HG02678 (cell line): ENCODE results near the gene GNAS-AS1.

ENCODE experiments used
- ATAC-seq: cut with Tn5 transposase; IDR thresholded peaks from one replicate; pipeline ENCODE4 v1.9.1; 2021; ENCODE audit warnings: mild to moderate bottlenecking, moderate library complexity; ENCODE audit not compliant: unreplicated experiment

The GNAS-AS1 gene

GRCh38 chr20:58888103-58888502 lies 37.4 kb upstream of the GNAS-AS1 start:
- ATAC-seq = no peak

GRCh38 chr20:58886546-58886945 lies 35.8 kb upstream of the GNAS-AS1 start:
- ATAC-seq = no peak

GRCh38 chr20:58884966-58885365 lies 34.3 kb upstream of the GNAS-AS1 start:
- ATAC-seq = no peak

- ATAC-seq = no peak
Measured at GRCh38 chr20:58883241-58883691, 32.6 kb upstream of the GNAS-AS1 start.

- ATAC-seq = no peak
Measured at GRCh38 chr20:58882704-58883089, 32.0 kb upstream of the GNAS-AS1 start.

GRCh38 chr20:58880994-58881752 lies 30.5 kb upstream of the GNAS-AS1 start:
- no peak for ATAC-seq

- ATAC-seq = no peak
Measured at GRCh38 chr20:58880441-58880840, 29.7 kb upstream of the GNAS-AS1 start.

- ATAC-seq = no peak
Measured at GRCh38 chr20:58878399-58878798, 27.7 kb upstream of the GNAS-AS1 start.

GRCh38 chr20:58877976-58878360 lies 27.3 kb upstream of the GNAS-AS1 start:
- no peak for ATAC-seq

GRCh38 chr20:58877050-58877975 lies 26.6 kb upstream of the GNAS-AS1 start:
- ATAC-seq = no peak

- ATAC-seq = no peak
Measured at GRCh38 chr20:58876437-58876836, 25.7 kb upstream of the GNAS-AS1 start.

- ATAC-seq = no peak
Measured at GRCh38 chr20:58875541-58876134, 24.9 kb upstream of the GNAS-AS1 start.

GRCh38 chr20:58875111-58875510 lies 24.4 kb upstream of the GNAS-AS1 start:
- ATAC-seq = no peak

- no peak for ATAC-seq
Measured at GRCh38 chr20:58874469-58874868, 23.8 kb upstream of the GNAS-AS1 start.

GRCh38 chr20:58871533-58872102 lies 20.9 kb upstream of the GNAS-AS1 start:
- ATAC-seq = no peak

- no peak for ATAC-seq
Measured at GRCh38 chr20:58870293-58871014, 19.8 kb upstream of the GNAS-AS1 start.

GRCh38 chr20:58869662-58870227 lies 19.0 kb upstream of the GNAS-AS1 start:
- no peak for ATAC-seq

GRCh38 chr20:58868795-58869194 lies 18.1 kb upstream of the GNAS-AS1 start:
- no peak for ATAC-seq

- no peak for ATAC-seq
Measured at GRCh38 chr20:58867211-58867610, 16.5 kb upstream of the GNAS-AS1 start.

- ATAC-seq = no peak
Measured at GRCh38 chr20:58865843-58866242, 15.1 kb upstream of the GNAS-AS1 start.
